A549 (cell line): ENCODE measurements around the gene CLCF1.

Experiments used
- CHD2 ChIP-seq: fragments of 150-350 bp; IDR thresholded peaks from 2 replicates; pipeline ENCODE4 v1.6.1; 2014; ENCODE audit warnings: low read length; ENCODE audit not compliant: partially characterized antibody
- EP300 ChIP-seq, 2 experiments: fragments of >200 bp; sonication (Bioruptor Twin); formaldehyde crosslinking; IDR thresholded peaks; 2 replicates in 1 of 2; 3 replicates in 1 of 2; pipeline ENCODE4 v1.6.1; 2016 to 2017
- HOXA7 ChIP-seq: fragments of 250-450 bp; sonication (Bioruptor Pico); IDR thresholded peaks from 2 replicates; pipeline ENCODE4 v1.5.0; 2020; ENCODE audit warnings: mild to moderate bottlenecking, moderate library complexity
- JUN ChIP-seq, 2 experiments: fragments of >200 bp; sonication (Bioruptor Twin); formaldehyde crosslinking; IDR thresholded peaks; 2 replicates in 1 of 2; 3 replicates in 1 of 2; pipeline ENCODE4 v1.6.1; 2016 to 2017
- KDM1A ChIP-seq: fragments of 200-600 bp; sonication (generic); IDR thresholded peaks from 2 replicates; pipeline ENCODE4 v1.6.1; 2016; ENCODE audit warnings: low read depth, mild to moderate bottlenecking
- MAFK ChIP-seq: fragments of 450-650 bp; IDR thresholded peaks from 2 replicates; pipeline ENCODE4 v1.6.1; 2014; ENCODE audit not compliant: partially characterized antibody
- POLR2A ChIP-seq: IDR thresholded peaks from 2 replicates; pipeline ENCODE4 v1.6.1; 2012; ENCODE audit warnings: mild to moderate bottlenecking, low read length
- RAD21 ChIP-seq, 2 experiments: fragments of >200 bp in 1 of 2; sonication (Bioruptor Twin) in 1 of 2; formaldehyde crosslinking in 1 of 2; IDR thresholded peaks in 1 of 2; conservative IDR thresholded peaks in 1 of 2; 2 replicates in 1 of 2; 3 replicates in 1 of 2; pipeline ENCODE4 v1.6.1; 2012 to 2018; ENCODE audit warnings: inconsistent platforms in 1 of 2
- TP53 ChIP-seq: fragments of 250-450 bp; sonication (Bioruptor Pico); IDR thresholded peaks from 2 replicates; pipeline ENCODE4 v1.5.0; 2021; ENCODE audit warnings: mild to moderate bottlenecking, moderate library complexity
- TF ChIP-seq, protein P1 (sequence below): fragments of >200 bp; sonication (Bioruptor Twin); formaldehyde crosslinking; IDR thresholded peaks from 3 replicates; pipeline ENCODE4 v1.5.1; 2016
- TF ChIP-seq, protein P2 (sequence below): fragments of 450-650 bp; IDR thresholded peaks from 2 replicates; pipeline ENCODE4 v1.6.1; 2014; ENCODE audit warnings: antibody characterized with exemption
- TF ChIP-seq, protein P3 (sequence below): fragments of >200 bp; sonication (Bioruptor Twin); formaldehyde crosslinking; IDR thresholded peaks from 3 replicates; pipeline ENCODE4 v1.6.1; 2016
- TF ChIP-seq, protein P4 (sequence below): fragments of 250-450 bp; sonication (Bioruptor Pico); IDR thresholded peaks from 2 replicates; pipeline ENCODE4 v1.5.0; 2021; ENCODE audit warnings: mild to moderate bottlenecking, moderate library complexity, borderline replicate concordance

DNA sequence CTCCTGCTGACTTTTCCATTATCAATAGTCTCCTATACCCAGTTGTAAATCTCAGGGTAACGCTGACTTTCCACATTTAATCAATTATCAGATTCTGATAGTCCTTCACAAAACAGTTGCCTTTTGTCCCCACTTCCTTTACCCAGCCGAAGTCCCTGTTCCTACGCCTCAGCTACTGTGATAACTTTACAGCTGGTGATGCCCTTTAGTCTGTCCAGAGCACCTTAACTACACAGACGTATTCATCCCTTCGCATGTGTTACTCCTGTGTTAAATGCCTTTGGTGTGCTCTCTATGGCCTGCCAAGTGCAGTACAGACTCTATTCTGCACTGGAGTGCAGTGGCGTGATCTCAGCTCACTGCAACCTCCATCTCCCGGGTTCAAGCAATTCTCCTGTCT, 49.9 kb downstream of the CLCF1 start:
- TF ChIP-seq, protein P1, sequence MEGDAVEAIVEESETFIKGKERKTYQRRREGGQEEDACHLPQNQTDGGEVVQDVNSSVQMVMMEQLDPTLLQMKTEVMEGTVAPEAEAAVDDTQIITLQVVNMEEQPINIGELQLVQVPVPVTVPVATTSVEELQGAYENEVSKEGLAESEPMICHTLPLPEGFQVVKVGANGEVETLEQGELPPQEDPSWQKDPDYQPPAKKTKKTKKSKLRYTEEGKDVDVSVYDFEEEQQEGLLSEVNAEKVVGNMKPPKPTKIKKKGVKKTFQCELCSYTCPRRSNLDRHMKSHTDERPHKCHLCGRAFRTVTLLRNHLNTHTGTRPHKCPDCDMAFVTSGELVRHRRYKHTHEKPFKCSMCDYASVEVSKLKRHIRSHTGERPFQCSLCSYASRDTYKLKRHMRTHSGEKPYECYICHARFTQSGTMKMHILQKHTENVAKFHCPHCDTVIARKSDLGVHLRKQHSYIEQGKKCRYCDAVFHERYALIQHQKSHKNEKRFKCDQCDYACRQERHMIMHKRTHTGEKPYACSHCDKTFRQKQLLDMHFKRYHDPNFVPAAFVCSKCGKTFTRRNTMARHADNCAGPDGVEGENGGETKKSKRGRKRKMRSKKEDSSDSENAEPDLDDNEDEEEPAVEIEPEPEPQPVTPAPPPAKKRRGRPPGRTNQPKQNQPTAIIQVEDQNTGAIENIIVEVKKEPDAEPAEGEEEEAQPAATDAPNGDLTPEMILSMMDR, result no peak
- TF ChIP-seq KDM1A (no peak), EP300 (IDR thresholded peaks at IDR 0.05) (no peak), JUN (IDR thresholded peaks at IDR 0.05) (no peak), TP53 (CRISPR knock-in tag) (no peak), MAFK (no peak), POLR2A (no peak), CHD2 (no peak), RAD21 (conservative IDR thresholded peaks at IDR 0.05 in 1 of 2, IDR thresholded peaks at IDR 0.05 in 1 of 2) (no peak), HOXA7 (CRISPR knock-in tag) (no peak)
- TF ChIP-seq, protein P2, sequence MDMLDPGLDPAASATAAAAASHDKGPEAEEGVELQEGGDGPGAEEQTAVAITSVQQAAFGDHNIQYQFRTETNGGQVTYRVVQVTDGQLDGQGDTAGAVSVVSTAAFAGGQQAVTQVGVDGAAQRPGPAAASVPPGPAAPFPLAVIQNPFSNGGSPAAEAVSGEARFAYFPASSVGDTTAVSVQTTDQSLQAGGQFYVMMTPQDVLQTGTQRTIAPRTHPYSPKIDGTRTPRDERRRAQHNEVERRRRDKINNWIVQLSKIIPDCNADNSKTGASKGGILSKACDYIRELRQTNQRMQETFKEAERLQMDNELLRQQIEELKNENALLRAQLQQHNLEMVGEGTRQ, result no peak
- TF ChIP-seq, protein P3, sequence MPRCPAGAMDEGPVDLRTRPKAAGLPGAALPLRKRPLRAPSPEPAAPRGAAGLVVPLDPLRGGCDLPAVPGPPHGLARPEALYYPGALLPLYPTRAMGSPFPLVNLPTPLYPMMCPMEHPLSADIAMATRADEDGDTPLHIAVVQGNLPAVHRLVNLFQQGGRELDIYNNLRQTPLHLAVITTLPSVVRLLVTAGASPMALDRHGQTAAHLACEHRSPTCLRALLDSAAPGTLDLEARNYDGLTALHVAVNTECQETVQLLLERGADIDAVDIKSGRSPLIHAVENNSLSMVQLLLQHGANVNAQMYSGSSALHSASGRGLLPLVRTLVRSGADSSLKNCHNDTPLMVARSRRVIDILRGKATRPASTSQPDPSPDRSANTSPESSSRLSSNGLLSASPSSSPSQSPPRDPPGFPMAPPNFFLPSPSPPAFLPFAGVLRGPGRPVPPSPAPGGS, result no peak
- TF ChIP-seq, protein P4, sequence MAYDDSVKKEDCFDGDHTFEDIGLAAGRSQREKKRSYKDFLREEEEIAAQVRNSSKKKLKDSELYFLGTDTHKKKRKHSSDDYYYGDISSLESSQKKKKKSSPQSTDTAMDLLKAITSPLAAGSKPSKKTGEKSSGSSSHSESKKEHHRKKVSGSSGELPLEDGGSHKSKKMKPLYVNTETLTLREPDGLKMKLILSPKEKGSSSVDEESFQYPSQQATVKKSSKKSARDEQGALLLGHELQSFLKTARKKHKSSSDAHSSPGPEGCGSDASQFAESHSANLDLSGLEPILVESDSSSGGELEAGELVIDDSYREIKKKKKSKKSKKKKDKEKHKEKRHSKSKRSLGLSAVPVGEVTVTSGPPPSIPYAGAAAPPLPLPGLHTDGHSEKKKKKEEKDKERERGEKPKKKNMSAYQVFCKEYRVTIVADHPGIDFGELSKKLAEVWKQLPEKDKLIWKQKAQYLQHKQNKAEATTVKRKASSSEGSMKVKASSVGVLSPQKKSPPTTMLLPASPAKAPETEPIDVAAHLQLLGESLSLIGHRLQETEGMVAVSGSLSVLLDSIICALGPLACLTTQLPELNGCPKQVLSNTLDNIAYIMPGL (CRISPR knock-in tag), result no peak
